HG03457 (cell line): ENCODE data around the gene LMTK2.

Source experiments
- ATAC-seq: cut with Tn5 transposase; IDR thresholded peaks from one replicate; pipeline ENCODE4 v1.9.1; 2021; ENCODE audit warnings: moderate number of reproducible peaks; ENCODE audit not compliant: unreplicated experiment

The LMTK2 gene

GRCh38 chr7:98171449-98171848 lies 64.8 kb downstream of the LMTK2 start:
- no peak for ATAC-seq

- no peak for ATAC-seq
Observed at GRCh38 chr7:98174334-98175259, 67.9 kb downstream of the LMTK2 start.

- ATAC-seq: no peak
Observed at GRCh38 chr7:98175260-98175940, 68.7 kb downstream of the LMTK2 start.

- no peak for ATAC-seq
Observed at GRCh38 chr7:98177553-98177952, 70.9 kb downstream of the LMTK2 start.

- no peak for ATAC-seq
Observed at GRCh38 chr7:98178321-98178720, 71.7 kb downstream of the LMTK2 start.

- no peak for ATAC-seq
Observed at GRCh38 chr7:98178762-98179490, 72.3 kb downstream of the LMTK2 start.

- ATAC-seq: no peak
Observed at GRCh38 chr7:98180751-98181150, 74.1 kb downstream of the LMTK2 start.

- no peak for ATAC-seq
Observed at GRCh38 chr7:98185101-98185500, 78.4 kb downstream of the LMTK2 start.

- no peak for ATAC-seq
Observed at GRCh38 chr7:98186452-98187137, 79.9 kb downstream of the LMTK2 start.

- no peak for ATAC-seq
Observed at GRCh38 chr7:98187138-98187502, 80.5 kb downstream of the LMTK2 start.

GRCh38 chr7:98189559-98189958 lies 82.9 kb downstream of the LMTK2 start:
- no peak for ATAC-seq

- no peak for ATAC-seq
Observed at GRCh38 chr7:98191668-98192431, 85.2 kb downstream of the LMTK2 start.

- ATAC-seq: no peak
Observed at GRCh38 chr7:98192781-98193457, 86.3 kb downstream of the LMTK2 start.

- ATAC-seq: no peak
Observed at GRCh38 chr7:98193474-98194180, 87.0 kb downstream of the LMTK2 start.

GRCh38 chr7:98194186-98194585 lies 87.5 kb downstream of the LMTK2 start:
- no peak for ATAC-seq

- no peak for ATAC-seq
Observed at GRCh38 chr7:98194672-98195457, 88.2 kb downstream of the LMTK2 start.

GRCh38 chr7:98196706-98197605 lies 90.3 kb downstream of the LMTK2 start:
- ATAC-seq: no peak
